ENCODE measurements around the gene SACM1L. TPM values are rescaled to one million over a fixed set of nuclear protein-coding genes. Genes with fewer than 3 reads are reported as not detected.

Gene SACM1L
- total and polyA plus RNA-seq, 2 of the 13 experiments (the other 11 are each of a cell fraction or from before 2014, with no cell fraction given) = 15.1 to 27.8 TPM

DNA sequence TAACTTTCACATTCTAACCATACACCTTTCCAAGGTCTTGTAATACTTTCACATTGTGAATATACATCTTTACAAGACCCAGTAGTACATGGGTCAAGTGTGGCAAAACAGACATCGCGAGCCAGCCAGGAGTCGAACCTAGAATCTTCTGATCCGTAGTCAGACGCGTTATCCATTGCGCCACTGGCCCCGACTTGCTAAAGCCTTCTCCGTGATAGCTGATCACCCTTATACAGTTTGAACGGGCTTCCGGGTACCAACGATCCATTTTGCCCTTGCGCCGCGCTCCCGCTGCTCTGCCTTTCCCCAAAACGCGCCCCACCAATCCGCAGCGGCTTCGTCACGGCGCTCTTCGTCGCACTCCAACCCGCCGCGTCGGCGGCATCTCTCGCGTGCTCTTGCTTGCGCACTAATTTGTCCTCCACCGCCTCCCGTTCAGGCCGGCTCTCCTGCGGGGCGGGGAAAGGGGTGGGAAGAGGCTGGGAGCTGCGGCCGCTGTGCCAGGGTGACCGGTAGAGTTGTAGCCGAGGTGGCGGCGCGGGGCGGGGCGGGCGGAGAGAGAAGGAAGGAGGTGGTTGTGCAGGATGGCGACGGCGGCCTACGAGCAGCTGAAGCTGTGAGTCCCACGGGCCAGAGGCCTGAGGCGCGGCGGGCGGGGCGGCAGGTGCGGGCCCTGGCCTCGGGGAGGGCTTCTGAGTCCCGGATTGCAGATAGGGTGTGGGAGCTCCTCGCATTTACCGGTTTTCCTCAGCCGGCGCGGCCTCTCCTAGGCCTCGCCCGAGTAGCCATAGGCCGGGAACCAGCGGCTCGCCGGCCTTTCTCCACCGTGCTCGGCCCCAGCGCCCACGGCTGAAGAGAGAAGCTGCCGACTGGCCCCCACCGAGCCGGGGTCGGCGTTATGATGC is at the start of gene SACM1L (continued):
- TF ChIP-seq, protein P1, sequence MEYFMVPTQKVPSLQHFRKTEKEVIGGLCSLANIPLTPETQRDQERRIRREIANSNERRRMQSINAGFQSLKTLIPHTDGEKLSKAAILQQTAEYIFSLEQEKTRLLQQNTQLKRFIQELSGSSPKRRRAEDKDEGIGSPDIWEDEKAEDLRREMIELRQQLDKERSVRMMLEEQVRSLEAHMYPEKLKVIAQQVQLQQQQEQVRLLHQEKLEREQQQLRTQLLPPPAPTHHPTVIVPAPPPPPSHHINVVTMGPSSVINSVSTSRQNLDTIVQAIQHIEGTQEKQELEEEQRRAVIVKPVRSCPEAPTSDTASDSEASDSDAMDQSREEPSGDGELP (IDR thresholded peaks at IDR 0.05; ENCODE audit: borderline replicate concordance, low read depth) = no peak
- TF ChIP-seq ZFP62 (CRISPR knock-in tag; IDR thresholded peaks at IDR 0.05) (no peak), ZNF337 (CRISPR knock-in tag; IDR thresholded peaks at IDR 0.05; ENCODE audit: borderline replicate concordance, low read depth) (no peak), SALL1 (CRISPR knock-in tag; IDR thresholded peaks at IDR 0.05) (peak; percentile 90), PRPF4 (IDR thresholded peaks at IDR 0.05; ENCODE audit: low read depth, low read length, poor library complexity, severe bottlenecking) (no peak), ZBTB7B (CRISPR knock-in tag; IDR thresholded peaks at IDR 0.05) (no peak), SMAD9 (CRISPR knock-in tag; IDR thresholded peaks at IDR 0.05) (0 out of 2 replicates have a peak, but pooled peaks have one; percentile 85), POLR2AphosphoS2 (IDR thresholded peaks at IDR 0.05; ENCODE audit: low read depth, low read length) (no peak), STAG1 (CRISPR knock-in tag; IDR thresholded peaks at IDR 0.05) (no peak), HOXA5 (CRISPR knock-in tag; IDR thresholded peaks at IDR 0.05) (peak; percentile 79), MAF1 (CRISPR knock-in tag; IDR thresholded peaks at IDR 0.05; ENCODE audit: borderline replicate concordance) (peak; percentile 100), ZFYVE20 (CRISPR knock-in tag; IDR thresholded peaks at IDR 0.05; ENCODE audit: borderline replicate concordance, low read depth) (no peak), ZNF619 (CRISPR knock-in tag; IDR thresholded peaks at IDR 0.05) (peak; percentile 54; the same call in 1 of the 2 replicates), PHF20 (CRISPR knock-in tag; IDR thresholded peaks at IDR 0.05) (peak; percentile 76), SOX5 (CRISPR knock-in tag; IDR thresholded peaks at IDR 0.05; ENCODE audit: borderline replicate concordance) (peak; percentile 60), ZFP90 (CRISPR knock-in tag; IDR thresholded peaks at IDR 0.05; ENCODE audit: borderline replicate concordance) (peak; percentile 90)
- TF ChIP-seq, protein P2, sequence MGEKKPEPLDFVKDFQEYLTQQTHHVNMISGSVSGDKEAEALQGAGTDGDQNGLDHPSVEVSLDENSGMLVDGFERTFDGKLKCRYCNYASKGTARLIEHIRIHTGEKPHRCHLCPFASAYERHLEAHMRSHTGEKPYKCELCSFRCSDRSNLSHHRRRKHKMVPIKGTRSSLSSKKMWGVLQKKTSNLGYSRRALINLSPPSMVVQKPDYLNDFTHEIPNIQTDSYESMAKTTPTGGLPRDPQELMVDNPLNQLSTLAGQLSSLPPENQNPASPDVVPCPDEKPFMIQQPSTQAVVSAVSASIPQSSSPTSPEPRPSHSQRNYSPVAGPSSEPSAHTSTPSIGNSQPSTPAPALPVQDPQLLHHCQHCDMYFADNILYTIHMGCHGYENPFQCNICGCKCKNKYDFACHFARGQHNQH (CRISPR knock-in tag; IDR thresholded peaks at IDR 0.05) = peak; percentile 84
- TF ChIP-seq, protein P3, sequence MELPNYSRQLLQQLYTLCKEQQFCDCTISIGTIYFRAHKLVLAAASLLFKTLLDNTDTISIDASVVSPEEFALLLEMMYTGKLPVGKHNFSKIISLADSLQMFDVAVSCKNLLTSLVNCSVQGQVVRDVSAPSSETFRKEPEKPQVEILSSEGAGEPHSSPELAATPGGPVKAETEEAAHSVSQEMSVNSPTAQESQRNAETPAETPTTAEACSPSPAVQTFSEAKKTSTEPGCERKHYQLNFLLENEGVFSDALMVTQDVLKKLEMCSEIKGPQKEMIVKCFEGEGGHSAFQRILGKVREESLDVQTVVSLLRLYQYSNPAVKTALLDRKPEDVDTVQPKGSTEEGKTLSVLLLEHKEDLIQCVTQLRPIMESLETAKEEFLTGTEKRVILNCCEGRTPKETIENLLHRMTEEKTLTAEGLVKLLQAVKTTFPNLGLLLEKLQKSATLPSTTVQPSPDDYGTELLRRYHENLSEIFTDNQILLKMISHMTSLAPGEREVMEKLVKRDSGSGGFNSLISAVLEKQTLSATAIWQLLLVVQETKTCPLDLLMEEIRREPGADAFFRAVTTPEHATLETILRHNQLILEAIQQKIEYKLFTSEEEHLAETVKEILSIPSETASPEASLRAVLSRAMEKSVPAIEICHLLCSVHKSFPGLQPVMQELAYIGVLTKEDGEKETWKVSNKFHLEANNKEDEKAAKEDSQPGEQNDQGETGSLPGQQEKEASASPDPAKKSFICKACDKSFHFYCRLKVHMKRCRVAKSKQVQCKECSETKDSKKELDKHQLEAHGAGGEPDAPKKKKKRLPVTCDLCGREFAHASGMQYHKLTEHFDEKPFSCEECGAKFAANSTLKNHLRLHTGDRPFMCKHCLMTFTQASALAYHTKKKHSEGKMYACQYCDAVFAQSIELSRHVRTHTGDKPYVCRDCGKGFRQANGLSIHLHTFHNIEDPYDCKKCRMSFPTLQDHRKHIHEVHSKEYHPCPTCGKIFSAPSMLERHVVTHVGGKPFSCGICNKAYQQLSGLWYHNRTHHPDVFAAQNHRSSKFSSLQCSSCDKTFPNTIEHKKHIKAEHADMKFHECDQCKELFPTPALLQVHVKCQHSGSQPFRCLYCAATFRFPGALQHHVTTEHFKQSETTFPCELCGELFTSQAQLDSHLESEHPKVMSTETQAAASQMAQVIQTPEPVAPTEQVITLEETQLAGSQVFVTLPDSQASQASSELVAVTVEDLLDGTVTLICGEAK (IDR thresholded peaks at IDR 0.05) = no peak
- TF ChIP-seq, protein P3 (CRISPR knock-in tag; IDR thresholded peaks at IDR 0.05) = peak; percentile 87
